Measurements from ENCODE around the gene AARSD1. TPM values are rescaled to one million over a fixed set of nuclear protein-coding genes. Genes with fewer than 3 reads are reported as not detected.
A peak's percentile ranks its signal among the peaks of the same experiment; 100 is the strongest.

AARSD1 gene
- total and polyA plus RNA-seq, 7 donors: 29.7 to 68.1 (median 54.6) TPM

DNA sequence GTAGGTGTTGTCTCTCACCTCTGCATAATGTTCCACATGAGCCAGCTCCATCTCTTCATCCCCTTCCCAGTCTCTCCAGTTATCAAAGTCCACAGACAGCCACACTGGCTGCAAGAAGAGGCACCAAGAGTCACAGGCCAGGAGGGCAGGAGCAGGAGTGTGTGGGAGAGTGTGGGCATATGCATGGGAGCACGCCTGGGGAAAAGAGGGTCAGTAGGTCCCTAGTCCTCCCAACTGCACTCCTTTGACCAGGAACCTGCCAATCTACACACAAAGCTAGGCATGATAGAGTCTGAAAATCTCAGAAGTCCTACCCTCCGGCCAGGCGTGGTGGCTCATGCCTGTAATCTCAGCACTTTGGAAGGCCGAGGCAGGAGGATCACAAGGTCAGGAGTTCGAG, 7.3 kb upstream of the AARSD1 start:
- ATAC-seq (no peak), DNase-seq (no peak)
- Histone ChIP-seq H3K9me3 (no peaks in the 10 kb centered on the region), H3K4me3 (no peak overlapping the region), H3K36me3 (ENCODE audit: insufficient read depth in 1 of 2, low read depth in 1 of 2) (no peaks in the 10 kb centered on the region), H3K4me1 (peaks cover 7% of the 10 kb centered on the region), H3K27ac (no peak overlapping the region), H3K27me3 (ENCODE audit: insufficient read depth in 3 of 3, low read length in 2 of 3) (no peaks in the 10 kb centered on the region)
- TF ChIP-seq, protein P1, sequence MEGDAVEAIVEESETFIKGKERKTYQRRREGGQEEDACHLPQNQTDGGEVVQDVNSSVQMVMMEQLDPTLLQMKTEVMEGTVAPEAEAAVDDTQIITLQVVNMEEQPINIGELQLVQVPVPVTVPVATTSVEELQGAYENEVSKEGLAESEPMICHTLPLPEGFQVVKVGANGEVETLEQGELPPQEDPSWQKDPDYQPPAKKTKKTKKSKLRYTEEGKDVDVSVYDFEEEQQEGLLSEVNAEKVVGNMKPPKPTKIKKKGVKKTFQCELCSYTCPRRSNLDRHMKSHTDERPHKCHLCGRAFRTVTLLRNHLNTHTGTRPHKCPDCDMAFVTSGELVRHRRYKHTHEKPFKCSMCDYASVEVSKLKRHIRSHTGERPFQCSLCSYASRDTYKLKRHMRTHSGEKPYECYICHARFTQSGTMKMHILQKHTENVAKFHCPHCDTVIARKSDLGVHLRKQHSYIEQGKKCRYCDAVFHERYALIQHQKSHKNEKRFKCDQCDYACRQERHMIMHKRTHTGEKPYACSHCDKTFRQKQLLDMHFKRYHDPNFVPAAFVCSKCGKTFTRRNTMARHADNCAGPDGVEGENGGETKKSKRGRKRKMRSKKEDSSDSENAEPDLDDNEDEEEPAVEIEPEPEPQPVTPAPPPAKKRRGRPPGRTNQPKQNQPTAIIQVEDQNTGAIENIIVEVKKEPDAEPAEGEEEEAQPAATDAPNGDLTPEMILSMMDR (IDR thresholded peaks at IDR 0.05): no peak
- WGBS, 3 donors: 85 to 88% (median 87%) methylated on average over 5 of the region's 5 CpGs
- intact Hi-C loops (cut with DNase I): no loop called here

DNA sequence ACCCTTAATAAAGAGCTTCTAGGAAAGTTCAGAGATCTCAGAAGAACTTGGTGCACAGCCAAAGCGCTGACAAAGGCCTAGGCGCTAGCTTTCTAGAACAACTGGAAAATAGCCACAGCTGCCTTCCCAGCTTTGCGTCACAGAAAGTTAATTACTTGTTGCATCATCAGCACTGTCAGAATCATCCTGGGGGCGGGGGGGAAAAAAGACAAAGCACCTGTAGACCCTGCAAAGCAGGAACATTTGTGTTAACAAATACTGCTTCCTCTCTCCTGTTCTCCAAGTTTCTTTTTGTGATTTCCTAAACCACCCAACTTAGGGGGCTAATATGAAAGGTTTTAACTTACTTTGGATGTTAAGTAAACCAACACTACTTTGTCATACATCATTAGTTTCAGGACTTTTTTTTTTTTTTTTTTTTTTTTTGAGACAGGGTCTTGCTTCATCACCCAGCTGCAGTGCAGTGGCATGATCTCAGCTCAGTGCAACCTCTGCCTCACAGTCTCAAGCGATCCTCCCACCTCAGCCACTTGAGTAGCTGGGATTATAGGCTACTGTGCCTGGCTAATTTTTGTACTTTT, 4.8 kb upstream of the AARSD1 start:
- DNase-seq: no peak
- Histone ChIP-seq H3K27me3 (ENCODE audit: insufficient read depth in 3 of 3, low read length in 2 of 3) (no peaks in the 10 kb centered on the region), H3K4me1 (no peaks in the 10 kb centered on the region), H3K27ac (no peak overlapping the region), H3K36me3 (ENCODE audit: insufficient read depth in 1 of 2, low read depth in 1 of 2) (no peaks in the 10 kb centered on the region), H3K9me3 (no peaks in the 10 kb centered on the region), H3K4me3 (no peak overlapping the region)
- intact Hi-C loops (cut with DNase I): no loop called here
- ATAC-seq: peak in 1 of 4 donors; percentile 9
- TF ChIP-seq, protein P1 (IDR thresholded peaks at IDR 0.05): no peak
- 36 to 50% (median 38%) methylated on average over 5 of the region's 5 CpGs for WGBS, 3 donors

DNA sequence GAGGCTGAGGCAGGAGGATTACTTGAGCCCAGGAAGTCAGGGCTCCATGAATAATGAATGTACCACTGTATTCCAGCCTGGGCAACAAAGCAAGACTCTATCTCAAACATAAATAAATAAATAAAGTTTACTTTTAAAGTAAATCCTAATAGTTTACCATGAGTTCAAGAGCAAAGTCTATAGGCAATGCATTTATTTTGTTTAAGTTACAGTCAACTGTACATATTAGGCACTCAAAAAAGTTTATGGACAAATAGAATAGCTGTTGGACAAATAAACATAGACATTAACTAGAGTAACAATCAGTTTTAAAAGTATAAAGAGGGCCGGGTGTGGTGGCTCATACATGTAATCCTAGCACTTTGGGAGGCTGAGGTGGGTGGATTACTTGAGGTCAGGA, 3.7 kb upstream of the AARSD1 start:
- peak overlapping the region; percentile 39 for H3K27ac ChIP-seq
- intact Hi-C loops (cut with DNase I): no loop called here

GRCh38 chr17:42953669-42954068, 10.6 kb downstream of the AARSD1 start:
- H3K27me3 ChIP-seq (ENCODE audit: insufficient read depth in 3 of 3, low read length in 2 of 3): no peaks in the 10 kb centered on the region
- ATAC-seq (peak in 2 of 4 donors; percentile 46 to 70), DNase-seq (no peak)
- H3K36me3 ChIP-seq (ENCODE audit: insufficient read depth in 1 of 2, low read depth in 1 of 2): peaks cover 25 to 97% of the 10 kb centered on the region in 2 donors
- no peak overlapping the region for H3K27ac ChIP-seq
- intact Hi-C loops (cut with DNase I): no loop called here
- H3K9me3 ChIP-seq: no peaks in the 10 kb centered on the region
- 87 to 100% (median 93%) methylated on average over 1 of the region's 1 CpG for whole genome bisulfite sequencing, 3 donors
- no peaks in the 10 kb centered on the region for H3K4me1 ChIP-seq
- TF ChIP-seq, protein P1 (IDR thresholded peaks at IDR 0.05): no peak
- no peak overlapping the region for H3K4me3 ChIP-seq

More for the DNA sequence above, 3.7 kb upstream of the AARSD1 start:
- ATAC-seq: no peak
- no peak for DNase-seq
- Histone ChIP-seq H3K4me3 (no peak overlapping the region), H3K27me3 (ENCODE audit: insufficient read depth in 3 of 3, low read length in 2 of 3) (no peaks in the 10 kb centered on the region), H3K9me3 (no peaks in the 10 kb centered on the region), H3K36me3 (ENCODE audit: insufficient read depth in 1 of 2, low read depth in 1 of 2) (peaks cover 0 to 1% of the 10 kb centered on the region in 2 donors), H3K4me1 (peaks cover 7% of the 10 kb centered on the region)
- TF ChIP-seq, protein P1 (IDR thresholded peaks at IDR 0.05): no peak
- WGBS, 3 donors: 52 to 67% (median 57%) methylated on average over 1 of the region's 1 CpG
